Measurements from ENCODE around the gene TSBP1. TPM values are rescaled to one million over a fixed set of nuclear protein-coding genes. Genes with fewer than 3 reads are reported as not detected.

The TSBP1 gene
- not detected for total RNA-seq
- long read RNA-seq, result 0 reads

GRCh38 chr6:32371803-32372202 is at the start of gene TSBP1:
Gene TSBP1 (minus strand): TSS chr6:32371903. CDS start chr6:32371706, 197 bp downstream.
- no peak for ATAC-seq
- intact Hi-C loops (cut with DNase I), result no loop called here

GRCh38 chr6:32416036-32416435 is 44.3 kb upstream of the TSBP1 start:
- ATAC-seq (no peak), DNase-seq (ENCODE audit: missing footprints) (no peak)
- intact Hi-C loops (cut with DNase I), result no loop called here

More at GRCh38 chr6:32371803-32372202, at the start of gene TSBP1:
- DNase-seq (ENCODE audit: missing footprints), result no peak

- ATAC-seq (peak; percentile 74), DNase-seq (ENCODE audit: missing footprints) (no peak)
- intact Hi-C loops (cut with DNase I), result no loop called here
Measured at GRCh38 chr6:32415521-32416019, 43.9 kb upstream of the TSBP1 start.

GRCh38 chr6:32413427-32414047 is 41.8 kb upstream of the TSBP1 start:
- intact Hi-C loops (cut with DNase I), result loop anchor here (1.0 to 5.0 kb wide), 4 partner anchors 166 to 455 kb away; no protein-coding TSS in a partner anchor
- ATAC-seq, result peak; percentile 73
- DNase-seq (ENCODE audit: missing footprints), result peak; percentile 81

- ATAC-seq (no peak), DNase-seq (ENCODE audit: missing footprints) (no peak)
- intact Hi-C loops (cut with DNase I), result loop anchor here (2.0 to 5.0 kb wide), 3 partner anchors 164 to 457 kb away; no protein-coding TSS in a partner anchor
Measured at GRCh38 chr6:32411566-32412327, 40.0 kb upstream of the TSBP1 start.

GRCh38 chr6:32410906-32411305 is 39.2 kb upstream of the TSBP1 start:
- DNase-seq (ENCODE audit: missing footprints) (no peak), ATAC-seq (no peak)
- intact Hi-C loops (cut with DNase I), result loop anchor here (5.0 kb wide), 1 partner anchor 164 kb away; no protein-coding TSS in a partner anchor

- no peak for DNase-seq (ENCODE audit: missing footprints)
- intact Hi-C loops (cut with DNase I), result no loop called here
- ATAC-seq, result no peak
Measured at GRCh38 chr6:32406857-32407256, 35.2 kb upstream of the TSBP1 start, which contains the start of gene BTNL2. Gene BTNL2 (minus strand): TSS chr6:32407181. CDS start chr6:32407123, 58 bp downstream.

- ATAC-seq, result no peak
- intact Hi-C loops (cut with DNase I), result no loop called here
- DNase-seq (ENCODE audit: missing footprints), result no peak
Measured at GRCh38 chr6:32406197-32406596, 34.5 kb upstream of the TSBP1 start.

GRCh38 chr6:32405656-32406055 is 34.0 kb upstream of the TSBP1 start:
- no peak for DNase-seq (ENCODE audit: missing footprints)
- no peak for ATAC-seq
- intact Hi-C loops (cut with DNase I), result no loop called here

- intact Hi-C loops (cut with DNase I), result no loop called here
- DNase-seq (ENCODE audit: missing footprints), result no peak
- ATAC-seq, result no peak
Measured at GRCh38 chr6:32402812-32403211, 31.1 kb upstream of the TSBP1 start.

GRCh38 chr6:32401284-32401963 is 29.7 kb upstream of the TSBP1 start:
- intact Hi-C loops (cut with DNase I), result no loop called here
- ATAC-seq (no peak), DNase-seq (ENCODE audit: missing footprints) (no peak)

GRCh38 chr6:32397252-32397920 is 25.7 kb upstream of the TSBP1 start:
- intact Hi-C loops (cut with DNase I), result no loop called here

GRCh38 chr6:32396028-32396427 is 24.3 kb upstream of the TSBP1 start:
- DNase-seq (ENCODE audit: missing footprints), result no peak
- no peak for ATAC-seq
- intact Hi-C loops (cut with DNase I), result no loop called here

More at GRCh38 chr6:32397252-32397920, 25.7 kb upstream of the TSBP1 start:
- ATAC-seq, result no peak
- DNase-seq (ENCODE audit: missing footprints), result no peak

GRCh38 chr6:32393665-32394420 is 22.1 kb upstream of the TSBP1 start:
- intact Hi-C loops (cut with DNase I), result loop anchor here (2.0 kb wide), 1 partner anchor 139 kb away; no protein-coding TSS in a partner anchor
- DNase-seq (ENCODE audit: missing footprints) (no peak), ATAC-seq (peak; percentile 37)

- intact Hi-C loops (cut with DNase I), result no loop called here
- DNase-seq (ENCODE audit: missing footprints), result no peak
- no peak for ATAC-seq
Measured at GRCh38 chr6:32391505-32391904, 19.8 kb upstream of the TSBP1 start.

- DNase-seq (ENCODE audit: missing footprints), result no peak
- no peak for ATAC-seq
- intact Hi-C loops (cut with DNase I), result no loop called here
Measured at GRCh38 chr6:32387589-32388340, 16.1 kb upstream of the TSBP1 start.

- intact Hi-C loops (cut with DNase I), result no loop called here
- ATAC-seq, result no peak
- no peak for DNase-seq (ENCODE audit: missing footprints)
Measured at GRCh38 chr6:32386040-32386439, 14.3 kb upstream of the TSBP1 start.

All from Right ventricle myocardium inferior (tissue), 1 donor.